ENCODE measurements around the gene KATNAL1. TPM values are rescaled to one million over a fixed set of nuclear protein-coding genes. Genes with fewer than 3 reads are reported as not detected.
A peak's percentile ranks its signal among the peaks of the same experiment; 100 is the strongest.

Gene KATNAL1
- total RNA-seq, 4 donors from 2014 or later = 8.9 to 27.6 (median 21.4) TPM

DNA sequence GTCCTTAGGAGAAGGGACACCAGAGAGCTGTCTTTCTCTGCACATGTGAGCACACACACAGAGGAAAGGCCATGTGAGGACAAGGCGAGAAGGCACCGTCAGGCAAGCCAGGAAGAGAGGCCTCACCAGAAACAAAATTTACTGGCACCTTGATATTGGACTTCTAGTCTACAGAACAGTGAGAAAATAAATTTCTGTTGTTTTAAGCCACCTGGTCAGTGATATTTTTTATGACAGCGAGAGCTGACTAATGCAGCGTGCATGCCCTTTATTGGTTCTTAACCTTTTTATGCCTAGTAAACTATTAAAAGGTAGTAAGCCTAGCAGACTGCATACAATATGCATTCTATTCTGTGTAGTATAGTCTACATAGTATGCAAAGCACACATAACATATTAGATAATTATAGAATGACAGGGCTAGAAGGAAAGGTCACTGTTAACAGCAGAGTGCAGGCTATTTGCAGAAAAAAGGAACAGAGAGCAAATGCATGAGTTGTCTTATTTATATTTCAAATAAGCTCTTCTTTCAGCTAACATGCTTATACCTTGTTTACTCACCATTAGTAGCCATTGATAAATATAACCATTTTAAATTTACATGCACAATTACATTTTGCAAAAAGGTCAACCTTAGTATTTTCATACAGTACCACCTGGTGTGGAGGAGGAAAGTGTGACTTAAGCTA is 25.2 kb upstream of the KATNAL1 start:
- DNase-seq (ENCODE audit: low spot score) (no peak), ATAC-seq (ENCODE audit: low FRiP score) (no peak)
- TF ChIP-seq, protein P1, sequence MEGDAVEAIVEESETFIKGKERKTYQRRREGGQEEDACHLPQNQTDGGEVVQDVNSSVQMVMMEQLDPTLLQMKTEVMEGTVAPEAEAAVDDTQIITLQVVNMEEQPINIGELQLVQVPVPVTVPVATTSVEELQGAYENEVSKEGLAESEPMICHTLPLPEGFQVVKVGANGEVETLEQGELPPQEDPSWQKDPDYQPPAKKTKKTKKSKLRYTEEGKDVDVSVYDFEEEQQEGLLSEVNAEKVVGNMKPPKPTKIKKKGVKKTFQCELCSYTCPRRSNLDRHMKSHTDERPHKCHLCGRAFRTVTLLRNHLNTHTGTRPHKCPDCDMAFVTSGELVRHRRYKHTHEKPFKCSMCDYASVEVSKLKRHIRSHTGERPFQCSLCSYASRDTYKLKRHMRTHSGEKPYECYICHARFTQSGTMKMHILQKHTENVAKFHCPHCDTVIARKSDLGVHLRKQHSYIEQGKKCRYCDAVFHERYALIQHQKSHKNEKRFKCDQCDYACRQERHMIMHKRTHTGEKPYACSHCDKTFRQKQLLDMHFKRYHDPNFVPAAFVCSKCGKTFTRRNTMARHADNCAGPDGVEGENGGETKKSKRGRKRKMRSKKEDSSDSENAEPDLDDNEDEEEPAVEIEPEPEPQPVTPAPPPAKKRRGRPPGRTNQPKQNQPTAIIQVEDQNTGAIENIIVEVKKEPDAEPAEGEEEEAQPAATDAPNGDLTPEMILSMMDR (IDR thresholded peaks at IDR 0.05) = no peak

DNA sequence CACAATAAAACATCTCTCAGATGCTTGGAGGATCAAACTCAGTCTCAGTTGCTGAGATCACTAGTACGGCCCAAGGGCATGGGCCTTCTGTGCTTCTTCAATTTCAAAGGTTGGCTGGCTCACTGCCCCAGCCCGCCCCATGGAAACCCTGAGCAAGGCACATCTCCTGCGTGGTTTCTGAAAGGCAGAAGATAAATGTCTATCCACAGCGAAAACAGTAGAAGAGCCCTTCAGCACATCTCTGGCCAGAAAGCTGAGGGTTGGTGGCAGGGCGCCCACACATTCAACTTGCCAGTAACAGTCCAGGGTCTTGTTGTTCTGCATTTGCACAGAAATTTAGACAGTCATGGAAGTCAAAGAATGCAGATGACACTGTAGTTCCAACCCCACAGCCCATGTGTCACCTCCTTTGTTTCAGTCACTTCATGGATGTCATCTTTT is 24.0 kb upstream of the KATNAL1 start:
- DNase-seq (ENCODE audit: low spot score) = no peak
- TF ChIP-seq, protein P1 (IDR thresholded peaks at IDR 0.05) = no peak
- ATAC-seq (ENCODE audit: low FRiP score) = peak; percentile 60

DNA sequence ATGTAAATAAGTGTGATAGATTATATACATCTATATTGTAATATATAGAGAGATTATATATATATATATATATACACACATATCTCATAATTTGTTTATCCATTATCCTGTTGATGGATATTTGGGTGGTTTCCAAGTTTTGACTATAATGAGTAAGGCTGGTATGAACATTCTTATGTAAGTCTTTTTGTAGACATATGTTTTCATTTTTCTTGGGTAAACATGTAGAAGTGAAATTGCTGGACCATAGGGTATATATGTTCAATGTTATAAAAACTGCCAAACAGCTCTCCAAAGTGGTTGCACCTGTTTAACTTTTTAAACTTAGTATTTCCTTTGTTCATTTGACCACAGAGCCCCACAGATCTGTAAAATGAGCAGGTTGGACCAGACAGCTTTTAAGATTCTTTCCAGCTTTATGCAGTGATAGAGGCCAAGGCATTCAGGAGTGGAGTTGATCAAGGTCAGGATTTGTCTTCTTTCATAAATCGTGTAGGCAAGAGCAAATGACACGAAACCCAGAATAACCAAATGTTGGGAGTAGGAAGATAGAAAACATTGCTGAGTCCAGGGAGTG is 21.7 kb upstream of the KATNAL1 start:
- TF ChIP-seq, protein P1 (IDR thresholded peaks at IDR 0.05) = no peak
- DNase-seq (ENCODE audit: low spot score) = no peak
- ATAC-seq (ENCODE audit: low FRiP score) = no peak

DNA sequence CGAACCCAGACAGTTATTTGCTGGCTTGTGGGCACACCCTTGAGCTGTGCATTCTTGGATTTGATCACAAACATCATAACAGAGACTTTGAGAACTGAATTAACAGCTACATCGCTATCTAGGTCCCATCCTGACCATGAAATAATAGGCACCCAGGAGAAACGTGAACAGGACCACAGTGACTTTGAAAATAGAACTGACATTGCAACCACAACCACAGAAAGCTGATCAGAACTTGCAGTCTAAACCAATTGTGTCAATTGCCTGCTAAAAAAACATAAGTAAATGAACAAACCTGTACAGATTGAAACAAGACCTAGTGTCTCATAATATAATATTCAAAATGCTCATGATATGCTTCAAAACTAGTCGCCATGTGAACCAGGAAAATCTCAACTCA is 18.3 kb upstream of the KATNAL1 start:
- TF ChIP-seq, protein P1 (IDR thresholded peaks at IDR 0.05) = no peak
- no peak for DNase-seq (ENCODE audit: low spot score)
- no peak for ATAC-seq (ENCODE audit: low FRiP score)

DNA sequence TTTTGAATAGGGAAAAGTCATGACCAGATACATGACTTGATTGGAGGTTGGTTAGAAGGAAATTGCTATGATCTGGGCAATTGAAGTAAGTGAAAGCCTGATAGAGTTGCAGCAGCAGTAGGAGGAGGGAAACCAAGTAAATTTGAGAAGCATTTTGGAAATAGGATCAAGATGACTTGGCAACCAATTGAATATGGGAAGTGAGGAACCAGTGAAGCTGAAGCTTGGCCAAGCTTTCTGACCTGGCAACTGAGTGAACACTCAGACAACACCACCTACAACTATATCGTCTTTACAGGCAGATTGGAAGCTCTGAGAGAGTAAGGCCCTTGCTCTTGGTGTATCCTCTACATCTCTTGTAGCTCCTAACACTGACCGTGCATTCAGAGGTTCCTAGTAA is 16.2 kb upstream of the KATNAL1 start:
- TF ChIP-seq, protein P1 (IDR thresholded peaks at IDR 0.05) = no peak
- no peak for ATAC-seq (ENCODE audit: low FRiP score)

DNA sequence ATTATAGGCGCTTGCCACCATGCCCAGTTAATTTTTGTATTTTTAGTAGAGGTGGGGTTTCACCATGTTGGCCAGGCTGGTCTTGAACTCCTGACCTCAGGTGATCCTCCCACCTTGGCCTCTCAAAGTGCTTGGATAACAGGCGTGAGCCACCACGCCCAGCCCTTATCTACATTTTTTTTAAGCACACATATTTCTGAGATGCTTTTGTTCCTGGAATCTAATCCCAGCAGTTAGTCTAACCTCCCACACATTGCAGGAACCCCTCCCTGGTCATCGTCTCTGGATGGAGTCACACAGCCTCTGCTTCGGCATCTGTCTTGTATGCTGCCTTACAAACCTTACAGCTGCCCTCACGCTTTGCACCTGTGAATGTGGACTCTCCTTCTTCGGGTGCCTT is 15.1 kb upstream of the KATNAL1 start:
- DNase-seq (ENCODE audit: low spot score) (no peak), ATAC-seq (ENCODE audit: low FRiP score) (no peak)
- TF ChIP-seq, protein P1 (IDR thresholded peaks at IDR 0.05) = no peak

More for the DNA sequence above, 16.2 kb upstream of the KATNAL1 start:
- DNase-seq (ENCODE audit: low spot score) = no peak

DNA sequence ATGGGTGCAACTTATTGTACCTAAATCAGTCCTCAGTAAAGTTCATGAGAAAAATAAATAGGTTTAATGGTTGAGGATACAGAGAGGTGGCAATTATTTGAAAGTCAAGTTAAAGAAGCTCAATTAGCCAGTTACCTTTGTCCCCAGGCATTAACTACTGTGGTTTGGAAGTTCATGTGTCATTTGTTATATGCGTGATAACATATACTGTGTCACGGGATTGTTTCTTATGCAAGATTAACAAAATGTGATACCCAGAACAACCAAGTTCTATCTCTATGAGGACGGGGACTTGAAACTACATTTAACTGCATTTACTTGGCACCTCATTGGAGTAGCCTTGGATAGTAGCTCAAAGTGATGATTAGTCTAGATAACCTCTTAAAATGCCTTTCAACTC is 13.9 kb upstream of the KATNAL1 start:
- TF ChIP-seq, protein P1 (IDR thresholded peaks at IDR 0.05) = no peak

More for the DNA sequence above, 13.9 kb upstream of the KATNAL1 start:
- ATAC-seq (ENCODE audit: low FRiP score) = no peak
- DNase-seq (ENCODE audit: low spot score) = no peak

Data from omental fat pad (tissue), 4 donors.